ENCODE measurements around the gene PTPN6. TPM values are rescaled to one million over a fixed set of nuclear protein-coding genes. Genes with fewer than 3 reads are reported as not detected.

The PTPN6 gene
- total and polyA plus RNA-seq, 10 of the 15 experiments (the other 5 are each of a cell fraction or from before 2014, with no cell fraction given), result 229 to 457 (median 370) TPM

DNA sequence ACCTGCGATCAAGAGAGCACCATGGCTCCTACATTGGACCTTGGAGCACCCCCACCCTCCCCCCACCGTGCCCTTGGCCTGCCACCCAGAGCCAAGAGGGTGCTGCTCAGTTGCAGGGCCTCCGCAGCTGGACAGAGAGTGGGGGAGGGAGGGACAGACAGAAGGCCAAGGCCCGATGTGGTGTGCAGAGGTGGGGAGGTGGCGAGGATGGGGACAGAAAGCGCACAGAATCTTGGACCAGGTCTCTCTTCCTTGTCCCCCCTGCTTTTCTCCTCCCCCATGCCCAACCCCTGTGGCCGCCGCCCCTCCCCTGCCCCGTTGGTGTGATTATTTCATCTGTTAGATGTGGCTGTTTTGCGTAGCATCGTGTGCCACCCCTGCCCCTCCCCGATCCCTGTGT, 9.4 kb upstream of the PTPN6 start:
- H3K27me3 ChIP-seq (replicated peaks in 1 of 2; ENCODE audit: control insufficient read depth in 2 of 2, insufficient read depth in 2 of 2, low read length in 1 of 2), result no peaks in the 10 kb centered on the region
- ChIA-PET CTCF (interaction anchor here (0.7 to 8.6 kb wide), 4 partner anchors 17 to 69 kb away, joined by 3 to 111 read pairs (median 20); partner anchors contain the start of gene SPSB2), SMC1A (ENCODE audit: uncharacterized antibody, unreplicated experiment) (no interaction called here), POLR2A (interaction anchor here (17.8 kb wide), 1 partner anchor 19 kb away, joined by 524 read pairs; no protein-coding TSS in a partner anchor), RAD21 (ENCODE audit: unreplicated experiment) (interaction anchor here (5.6 kb wide), 1 partner anchor 16 kb away, joined by 45 read pairs; no protein-coding TSS in a partner anchor)
- 0 out of 2 replicates have a peak, but pooled peaks have one; percentile 19 for TF ChIP-seq POLR2A (IDR thresholded peaks at IDR 0.05; ENCODE audit: low read depth, low read length)
- no peak for TF ChIP-seq KLF5 (IDR thresholded peaks at IDR 0.05; ENCODE audit: partially characterized antibody)
- DNase-seq (ENCODE audit: low read depth, low spot score), result no peak
- no peak overlapping the region for H3K4me2 ChIP-seq (ENCODE audit: control insufficient read depth, insufficient read depth)
- intact Hi-C loops (cut with micrococcal nuclease; ENCODE audit: unreplicated experiment) (no loop called here), in situ Hi-C loops (cut with MboI) (no loop called here)
- peaks cover 31% of the 10 kb centered on the region for H3K79me2 ChIP-seq (ENCODE audit: control insufficient read depth, insufficient read depth, low read length)
- H3K27ac ChIP-seq (ENCODE audit: control insufficient read depth, insufficient read depth), result no peak overlapping the region
- H3K4me3 ChIP-seq, result no peak overlapping the region
- H4K20me1 ChIP-seq (ENCODE audit: control insufficient read depth, insufficient read depth), result no peaks in the 10 kb centered on the region
- no peak for FAIRE-seq
- WGBS (ENCODE audit: insufficient coverage, insufficient replicate concordance, low lambda C conversion rate, missing lambda C conversion rate), result 98% methylated on average over 9 of the region's 12 CpGs
- no peak overlapping the region for H3K9ac ChIP-seq (ENCODE audit: control insufficient read depth, insufficient read depth, low read length)
- ATAC-seq, result no peak
- no TSS peak for BruUV-seq (replicated peaks)
- H3K36me3 ChIP-seq (ENCODE audit: control insufficient read depth in 2 of 2, insufficient read depth in 2 of 2, low read length in 1 of 2), result peaks cover 2 to 3% of the 10 kb centered on the region in 2 experiments; a peak in 1 of 4 replicates
- no peak overlapping the region for H2AFZ ChIP-seq (ENCODE audit: control insufficient read depth, low read depth, low read length)
- H3K9me3 ChIP-seq (replicated peaks; ENCODE audit: control insufficient read depth, insufficient read depth, low read length), result no peaks in the 10 kb centered on the region
- peaks cover 15% of the 10 kb centered on the region for H3K4me1 ChIP-seq (ENCODE audit: control insufficient read depth, insufficient read depth, low read length)

DNA sequence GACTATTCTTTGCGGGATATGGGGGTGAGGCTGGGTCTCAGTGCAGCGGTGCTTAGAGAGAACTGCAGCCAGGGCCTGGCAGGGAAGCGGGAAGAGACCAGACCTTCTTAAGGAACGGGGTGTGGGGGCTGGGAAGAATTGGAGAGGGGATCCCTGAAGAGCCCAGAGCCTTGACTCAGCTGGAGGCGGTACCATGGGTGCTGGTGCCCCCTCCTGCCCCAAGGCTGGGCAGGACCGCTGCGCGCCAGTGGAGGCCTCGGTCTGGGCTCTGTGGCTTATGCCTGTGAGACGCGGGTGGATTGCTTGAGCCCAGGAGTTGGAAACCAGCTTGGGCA, 8.9 kb upstream of the PTPN6 start:
- H3K4me1 ChIP-seq (ENCODE audit: control insufficient read depth, insufficient read depth, low read length), result peaks cover 20% of the 10 kb centered on the region
- no peaks in the 10 kb centered on the region for H4K20me1 ChIP-seq (ENCODE audit: control insufficient read depth, insufficient read depth)
- ChIA-PET POLR2A (interaction anchor here (3.8 to 17.8 kb wide), 2 partner anchors 18 kb away, joined by 19 to 524 read pairs; no protein-coding TSS in a partner anchor), CTCF (interaction anchor here (11.6 kb wide), 1 partner anchor 18 kb away, joined by 645 read pairs; no protein-coding TSS in a partner anchor), RAD21 (ENCODE audit: unreplicated experiment) (interaction anchor here (2.8 to 5.6 kb wide), 2 partner anchors 17 to 74 kb away, joined by 20 to 45 read pairs; partner anchors contain the start of gene TPI1), SMC1A (ENCODE audit: uncharacterized antibody, unreplicated experiment) (interaction anchor here (11.6 kb wide), 1 partner anchor 18 kb away, joined by 395 read pairs; no protein-coding TSS in a partner anchor)
- no peak for FAIRE-seq
- no peak overlapping the region for H2AFZ ChIP-seq (ENCODE audit: control insufficient read depth, low read depth, low read length)
- no peaks in the 10 kb centered on the region for H3K27me3 ChIP-seq (replicated peaks in 1 of 2; ENCODE audit: control insufficient read depth in 2 of 2, insufficient read depth in 2 of 2, low read length in 1 of 2)
- H3K9ac ChIP-seq (ENCODE audit: control insufficient read depth, insufficient read depth, low read length), result no peak overlapping the region
- H3K4me3 ChIP-seq, result no peak overlapping the region
- no peaks in the 10 kb centered on the region for H3K9me3 ChIP-seq (replicated peaks; ENCODE audit: control insufficient read depth, insufficient read depth, low read length)
- DNase-seq (ENCODE audit: low read depth, low spot score), result no peak
- 96% methylated on average over 11 of the region's 11 CpGs for WGBS (ENCODE audit: insufficient coverage, insufficient replicate concordance, low lambda C conversion rate, missing lambda C conversion rate)
- ATAC-seq, result no peak
- intact Hi-C loops (cut with micrococcal nuclease; ENCODE audit: unreplicated experiment) (no loop called here), in situ Hi-C loops (cut with MboI) (no loop called here)
- no peak overlapping the region for H3K27ac ChIP-seq (ENCODE audit: control insufficient read depth, insufficient read depth)
- H3K36me3 ChIP-seq (ENCODE audit: control insufficient read depth in 2 of 2, insufficient read depth in 2 of 2, low read length in 1 of 2), result peaks cover 2 to 3% of the 10 kb centered on the region in 2 experiments; a peak in 1 of 4 replicates
- TF ChIP-seq, protein P1, sequence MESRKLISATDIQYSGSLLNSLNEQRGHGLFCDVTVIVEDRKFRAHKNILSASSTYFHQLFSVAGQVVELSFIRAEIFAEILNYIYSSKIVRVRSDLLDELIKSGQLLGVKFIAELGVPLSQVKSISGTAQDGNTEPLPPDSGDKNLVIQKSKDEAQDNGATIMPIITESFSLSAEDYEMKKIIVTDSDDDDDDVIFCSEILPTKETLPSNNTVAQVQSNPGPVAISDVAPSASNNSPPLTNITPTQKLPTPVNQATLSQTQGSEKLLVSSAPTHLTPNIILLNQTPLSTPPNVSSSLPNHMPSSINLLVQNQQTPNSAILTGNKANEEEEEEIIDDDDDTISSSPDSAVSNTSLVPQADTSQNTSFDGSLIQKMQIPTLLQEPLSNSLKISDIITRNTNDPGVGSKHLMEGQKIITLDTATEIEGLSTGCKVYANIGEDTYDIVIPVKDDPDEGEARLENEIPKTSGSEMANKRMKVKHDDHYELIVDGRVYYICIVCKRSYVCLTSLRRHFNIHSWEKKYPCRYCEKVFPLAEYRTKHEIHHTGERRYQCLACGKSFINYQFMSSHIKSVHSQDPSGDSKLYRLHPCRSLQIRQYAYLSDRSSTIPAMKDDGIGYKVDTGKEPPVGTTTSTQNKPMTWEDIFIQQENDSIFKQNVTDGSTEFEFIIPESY (IDR thresholded peaks at IDR 0.05), result peak; percentile 51; the same call in 1 of the 2 replicates
- no peak for TF ChIP-seq MYC (IDR thresholded peaks at IDR 0.05; ENCODE audit: insufficient read depth, insufficient read length, insufficient replicate concordance, low read length, severe bottlenecking)
- peaks cover 26% of the 10 kb centered on the region for H3K79me2 ChIP-seq (ENCODE audit: control insufficient read depth, insufficient read depth, low read length)
- H3K4me2 ChIP-seq (ENCODE audit: control insufficient read depth, insufficient read depth), result no peak overlapping the region
- no TSS peak for BruUV-seq (replicated peaks)

All from GM12878 (cell line).